GM11168 (cell line): ENCODE data around the gene SLAMF7.
"Not testable (repeated sequence)": the region's sequence is repeated elsewhere in the genome, so short reads cannot be mapped to it uniquely, and the experiment has no call there.

Source experiments
- in situ Hi-C: fragments of 300-500 bp; cut with MboI; formaldehyde crosslinking; loops from one replicate; pipeline ENCODE4 v1.12.0; 2022; ENCODE audit warnings: low sequenced_read_pairs; ENCODE audit not compliant: unreplicated experiment

SLAMF7 gene

GRCh38 chr1:160739098-160739511 is at the start of gene SLAMF7:
Gene SLAMF7 (plus strand): TSS chr1:160739247. CDS start chr1:160739302, 55 bp downstream.
- in situ Hi-C loops, result no loop called here

- in situ Hi-C loops, result not testable (repeated sequence)
Measured at GRCh38 chr1:160692390-160692789, 46.7 kb upstream of the SLAMF7 start.

GRCh38 chr1:160702100-160702499 is 36.9 kb upstream of the SLAMF7 start:
- in situ Hi-C loops, result no loop called here

- in situ Hi-C loops, result no loop called here
Measured at GRCh38 chr1:160704250-160704649, 34.8 kb upstream of the SLAMF7 start.

GRCh38 chr1:160705212-160705621 is 33.8 kb upstream of the SLAMF7 start:
- in situ Hi-C loops, result not testable (repeated sequence)

GRCh38 chr1:160705742-160706141 is 33.3 kb upstream of the SLAMF7 start:
- in situ Hi-C loops, result no loop called here

GRCh38 chr1:160706526-160707235 is 32.4 kb upstream of the SLAMF7 start:
- in situ Hi-C loops, result no loop called here

- in situ Hi-C loops, result no loop called here
Measured at GRCh38 chr1:160707236-160708064, 31.6 kb upstream of the SLAMF7 start.

GRCh38 chr1:160708118-160708517 is 30.9 kb upstream of the SLAMF7 start:
- in situ Hi-C loops, result no loop called here

GRCh38 chr1:160708801-160709200 is 30.2 kb upstream of the SLAMF7 start:
- in situ Hi-C loops, result no loop called here

GRCh38 chr1:160709715-160710114 is 29.3 kb upstream of the SLAMF7 start:
- in situ Hi-C loops, result no loop called here

- in situ Hi-C loops, result no loop called here
Measured at GRCh38 chr1:160710517-160711252, 28.4 kb upstream of the SLAMF7 start.

GRCh38 chr1:160711276-160711601 is 27.8 kb upstream of the SLAMF7 start:
- in situ Hi-C loops, result no loop called here

GRCh38 chr1:160711602-160712311 is 27.3 kb upstream of the SLAMF7 start, which contains the start of gene CD48:
Gene CD48 (minus strand): TSS chr1:160711822. CDS start chr1:160711763, 59 bp downstream.
- in situ Hi-C loops, result no loop called here

GRCh38 chr1:160712525-160713080 is 26.4 kb upstream of the SLAMF7 start:
- in situ Hi-C loops, result not testable (repeated sequence)

- in situ Hi-C loops, result no loop called here
Measured at GRCh38 chr1:160713161-160713560, 25.9 kb upstream of the SLAMF7 start.

GRCh38 chr1:160714034-160714648 is 24.9 kb upstream of the SLAMF7 start:
- in situ Hi-C loops, result not testable (repeated sequence)

GRCh38 chr1:160716013-160716412 is 23.0 kb upstream of the SLAMF7 start:
- in situ Hi-C loops, result no loop called here

- in situ Hi-C loops, result no loop called here
Measured at GRCh38 chr1:160717306-160717705, 21.7 kb upstream of the SLAMF7 start.
